ENCODE results near the gene AP3B1. TPM values are rescaled to one million over a fixed set of nuclear protein-coding genes. Genes with fewer than 3 reads are reported as not detected.

The AP3B1 gene
- total and polyA plus RNA-seq, 12 donors = 20.0 to 28.3 (median 23.4) TPM

DNA sequence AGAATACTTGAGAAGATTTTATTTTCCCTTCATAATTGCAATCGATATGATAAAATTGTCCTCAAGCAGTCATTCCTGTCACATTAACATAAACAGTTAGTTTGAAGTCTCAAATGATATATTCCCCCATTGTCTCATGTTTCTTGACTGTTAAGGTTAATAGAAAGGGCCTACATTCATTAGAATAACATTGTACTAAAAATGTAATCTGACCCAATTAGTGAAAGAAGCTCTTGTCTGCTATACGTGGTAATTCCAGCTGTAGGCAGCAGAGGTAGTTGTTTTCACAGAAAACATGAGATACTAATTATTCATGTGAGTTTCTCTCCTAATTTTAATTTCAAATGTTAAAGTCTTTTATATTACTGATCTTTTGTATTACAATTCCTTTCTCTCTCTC, 25.9 kb upstream of the AP3B1 start:
- H3K9me3 ChIP-seq = no peaks in the 10 kb centered on the region
- DNase-seq (no peak), ATAC-seq (no peak)

GRCh38 chr5:78318337-78318736, 23.8 kb upstream of the AP3B1 start:
- Histone ChIP-seq H3K27me3 (no peaks in the 10 kb centered on the region), H3K4me3 (no peak overlapping the region), H3K27ac (no peak overlapping the region), H3K9me3 (peaks cover 0 to 11% (median 0%) of the 10 kb centered on the region in 11 donors), H3K4me1 (no peaks in the 10 kb centered on the region), H3K36me3 (no peaks in the 10 kb centered on the region)
- intact Hi-C loops (cut with DNase I) = no loop called here
- ATAC-seq = no peak
- no peak for TF ChIP-seq CTCF (IDR thresholded peaks at IDR 0.05)
- no peak for DNase-seq
- WGBS, 2 donors = 92 to 95% methylated on average over 3 of the region's 3 CpGs

More for the DNA sequence above, 25.9 kb upstream of the AP3B1 start:
- TF ChIP-seq CTCF (IDR thresholded peaks at IDR 0.05) = peak in 8 of 9 donors; percentile 15 to 72 (median 64)
- no peaks in the 10 kb centered on the region for H3K36me3 ChIP-seq
- no peak overlapping the region for H3K27ac ChIP-seq
- WGBS, 2 donors = 46 to 48% methylated on average over 2 of the region's 2 CpGs
- H3K4me3 ChIP-seq = no peak overlapping the region
- intact Hi-C loops (cut with DNase I) = loop anchor here in 8 of 10 donors (2.0 to 10.0 kb wide), 7 partner anchors 148 to 647 kb away; no protein-coding TSS in a partner anchor
- no peaks in the 10 kb centered on the region for H3K4me1 ChIP-seq
- H3K27me3 ChIP-seq = no peaks in the 10 kb centered on the region

GRCh38 chr5:78317515-78317914, 23.0 kb upstream of the AP3B1 start:
- DNase-seq = no peak
- Histone ChIP-seq H3K9me3 (peaks cover 0 to 11% (median 0%) of the 10 kb centered on the region in 11 donors), H3K27me3 (no peaks in the 10 kb centered on the region), H3K27ac (no peak overlapping the region), H3K4me1 (no peaks in the 10 kb centered on the region), H3K4me3 (no peak overlapping the region), H3K36me3 (no peaks in the 10 kb centered on the region)
- intact Hi-C loops (cut with DNase I) = no loop called here
- no peak for TF ChIP-seq CTCF (IDR thresholded peaks at IDR 0.05)
- WGBS, 2 donors = 87 to 90% methylated on average over 5 of the region's 5 CpGs
- no peak for ATAC-seq

- H3K4me3 ChIP-seq = no peak overlapping the region
- ATAC-seq (no peak), DNase-seq (no peak)
- TF ChIP-seq CTCF (IDR thresholded peaks at IDR 0.05) = no peak
- no peak overlapping the region for H3K27ac ChIP-seq
- H3K36me3 ChIP-seq = no peaks in the 10 kb centered on the region
- 97 to 100% methylated on average over 1 of the region's 1 CpG for WGBS, 2 donors
- H3K27me3 ChIP-seq = peaks cover 0 to 17% (median 12%) of the 10 kb centered on the region in 7 donors
- no peaks in the 10 kb centered on the region for H3K9me3 ChIP-seq
- H3K4me1 ChIP-seq = no peaks in the 10 kb centered on the region
- intact Hi-C loops (cut with DNase I) = no loop called here
Observed at GRCh38 chr5:78308703-78309102, 14.2 kb upstream of the AP3B1 start.
